ENCODE measurements around the gene SMARCD3.

GRCh38 chr7:151225948-151226510 is 22.5 kb downstream of the SMARCD3 start:
- TF ChIP-seq, protein P1, sequence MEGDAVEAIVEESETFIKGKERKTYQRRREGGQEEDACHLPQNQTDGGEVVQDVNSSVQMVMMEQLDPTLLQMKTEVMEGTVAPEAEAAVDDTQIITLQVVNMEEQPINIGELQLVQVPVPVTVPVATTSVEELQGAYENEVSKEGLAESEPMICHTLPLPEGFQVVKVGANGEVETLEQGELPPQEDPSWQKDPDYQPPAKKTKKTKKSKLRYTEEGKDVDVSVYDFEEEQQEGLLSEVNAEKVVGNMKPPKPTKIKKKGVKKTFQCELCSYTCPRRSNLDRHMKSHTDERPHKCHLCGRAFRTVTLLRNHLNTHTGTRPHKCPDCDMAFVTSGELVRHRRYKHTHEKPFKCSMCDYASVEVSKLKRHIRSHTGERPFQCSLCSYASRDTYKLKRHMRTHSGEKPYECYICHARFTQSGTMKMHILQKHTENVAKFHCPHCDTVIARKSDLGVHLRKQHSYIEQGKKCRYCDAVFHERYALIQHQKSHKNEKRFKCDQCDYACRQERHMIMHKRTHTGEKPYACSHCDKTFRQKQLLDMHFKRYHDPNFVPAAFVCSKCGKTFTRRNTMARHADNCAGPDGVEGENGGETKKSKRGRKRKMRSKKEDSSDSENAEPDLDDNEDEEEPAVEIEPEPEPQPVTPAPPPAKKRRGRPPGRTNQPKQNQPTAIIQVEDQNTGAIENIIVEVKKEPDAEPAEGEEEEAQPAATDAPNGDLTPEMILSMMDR (IDR thresholded peaks at IDR 0.05; ENCODE audit: low read depth, low read length, missing input control), result no peak
- TF ChIP-seq YY1 (IDR thresholded peaks at IDR 0.05), result no peak
- TF ChIP-seq RAD21 (IDR thresholded peaks at IDR 0.05), result no peak
- TF ChIP-seq TAF1 (conservative IDR thresholded peaks at IDR 0.05), result no peak
- no peak for TF ChIP-seq MAX (IDR thresholded peaks at IDR 0.05)
